Measurements from ENCODE around the gene ASXL1. TPM values are rescaled to one million over a fixed set of nuclear protein-coding genes. Genes with fewer than 3 reads are reported as not detected.

Gene ASXL1
- total RNA-seq, 4 donors from 2014 or later: 69.2 to 139 (median 104) TPM

GRCh38 chr20:32458061-32458836 is 100.1 kb downstream of the ASXL1 start:
- ATAC-seq (ENCODE audit: low FRiP score): no peak
- no peak for DNase-seq (ENCODE audit: low spot score)
- TF ChIP-seq, protein P1, sequence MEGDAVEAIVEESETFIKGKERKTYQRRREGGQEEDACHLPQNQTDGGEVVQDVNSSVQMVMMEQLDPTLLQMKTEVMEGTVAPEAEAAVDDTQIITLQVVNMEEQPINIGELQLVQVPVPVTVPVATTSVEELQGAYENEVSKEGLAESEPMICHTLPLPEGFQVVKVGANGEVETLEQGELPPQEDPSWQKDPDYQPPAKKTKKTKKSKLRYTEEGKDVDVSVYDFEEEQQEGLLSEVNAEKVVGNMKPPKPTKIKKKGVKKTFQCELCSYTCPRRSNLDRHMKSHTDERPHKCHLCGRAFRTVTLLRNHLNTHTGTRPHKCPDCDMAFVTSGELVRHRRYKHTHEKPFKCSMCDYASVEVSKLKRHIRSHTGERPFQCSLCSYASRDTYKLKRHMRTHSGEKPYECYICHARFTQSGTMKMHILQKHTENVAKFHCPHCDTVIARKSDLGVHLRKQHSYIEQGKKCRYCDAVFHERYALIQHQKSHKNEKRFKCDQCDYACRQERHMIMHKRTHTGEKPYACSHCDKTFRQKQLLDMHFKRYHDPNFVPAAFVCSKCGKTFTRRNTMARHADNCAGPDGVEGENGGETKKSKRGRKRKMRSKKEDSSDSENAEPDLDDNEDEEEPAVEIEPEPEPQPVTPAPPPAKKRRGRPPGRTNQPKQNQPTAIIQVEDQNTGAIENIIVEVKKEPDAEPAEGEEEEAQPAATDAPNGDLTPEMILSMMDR (IDR thresholded peaks at IDR 0.05): no peak

DNA sequence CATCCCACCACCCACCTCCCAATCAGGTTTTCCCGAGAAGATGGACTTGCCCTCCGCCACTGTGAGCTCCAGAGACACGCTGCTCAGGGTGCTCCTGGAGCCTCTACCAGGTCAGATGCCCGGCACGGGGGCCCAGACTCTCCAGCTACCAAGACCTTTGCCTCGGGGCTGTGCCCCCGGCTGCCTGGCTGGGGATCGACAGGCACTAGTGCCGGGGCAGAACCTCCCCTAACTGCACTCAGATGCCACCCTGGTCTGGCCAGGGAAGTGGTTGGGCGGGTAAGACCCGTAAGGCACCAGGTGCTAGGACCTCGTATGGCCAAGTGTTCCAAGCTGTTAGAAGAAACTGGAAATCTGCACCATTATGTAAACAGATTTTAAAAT is 100.7 kb downstream of the ASXL1 start:
- TF ChIP-seq, protein P1 (IDR thresholded peaks at IDR 0.05): no peak
- no peak for ATAC-seq (ENCODE audit: low FRiP score)
- DNase-seq (ENCODE audit: low spot score): no peak

GRCh38 chr20:32460231-32460630 is 102.1 kb downstream of the ASXL1 start:
- TF ChIP-seq, protein P1 (IDR thresholded peaks at IDR 0.05): no peak
- no peak for DNase-seq (ENCODE audit: low spot score)

DNA sequence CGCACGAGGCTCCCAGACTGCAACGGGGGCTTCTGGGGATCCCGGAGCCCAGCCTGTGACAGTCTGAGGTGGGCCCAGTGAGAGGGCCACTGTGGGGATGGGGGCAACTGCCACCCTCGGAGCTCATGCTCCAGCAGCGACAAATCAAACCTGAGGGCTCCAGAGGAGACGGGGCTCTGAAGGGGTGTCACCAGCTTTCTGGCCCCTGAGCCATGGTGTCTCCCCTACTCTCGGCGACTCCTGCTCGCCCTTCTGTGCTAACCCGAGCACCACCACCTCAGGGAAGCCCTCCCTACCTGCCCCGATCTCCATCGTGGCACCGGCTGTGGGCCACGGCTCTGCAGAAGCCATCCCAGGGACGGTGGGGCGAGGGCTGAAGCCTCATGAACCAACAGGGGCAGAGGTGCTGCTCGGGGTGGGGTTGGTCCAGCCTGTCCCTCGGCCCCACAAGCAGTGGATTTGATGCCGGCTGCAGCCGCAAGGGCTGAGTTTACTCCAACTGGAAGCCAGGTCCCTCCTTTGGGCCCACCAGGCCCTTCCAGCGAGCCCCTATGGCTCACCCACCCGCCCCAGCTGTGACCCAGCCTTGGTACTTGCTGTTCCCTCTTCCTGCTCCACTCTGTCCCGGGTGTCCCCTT is 102.7 kb downstream of the ASXL1 start:
- no peak for ATAC-seq (ENCODE audit: low FRiP score)
- no peak for DNase-seq (ENCODE audit: low spot score)
- TF ChIP-seq, protein P1 (IDR thresholded peaks at IDR 0.05): no peak

More at GRCh38 chr20:32460231-32460630, 102.1 kb downstream of the ASXL1 start:
- no peak for ATAC-seq (ENCODE audit: low FRiP score)

- TF ChIP-seq, protein P1 (IDR thresholded peaks at IDR 0.05): no peak
- no peak for ATAC-seq (ENCODE audit: low FRiP score)
Observed at GRCh38 chr20:32461836-32462600, 103.9 kb downstream of the ASXL1 start.

GRCh38 chr20:32462900-32463641 is 104.9 kb downstream of the ASXL1 start:
- ATAC-seq (ENCODE audit: low FRiP score) (no peak), DNase-seq (ENCODE audit: low spot score) (no peak)
- TF ChIP-seq, protein P1 (IDR thresholded peaks at IDR 0.05): no peak

More at GRCh38 chr20:32461836-32462600, 103.9 kb downstream of the ASXL1 start:
- no peak for DNase-seq (ENCODE audit: low spot score)

Data from omental fat pad (tissue), 4 donors.